Smooth muscle cell (in vitro differentiated cells): ENCODE measurements around the gene IFNAR1. TPM values are rescaled to one million over a fixed set of nuclear protein-coding genes. Genes with fewer than 3 reads are reported as not detected.

ENCODE experiments used
- DNase-seq: peaks from one replicate; lab custom pipeline; 2025; ENCODE audit not compliant: unreplicated experiment; lab: John Stamatoyannopoulos, UW
- H2AFZ ChIP-seq: fragments of 200-600 bp; sonication (generic); 2 replicates; pipeline ENCODE4 v1.6.0; 2016; ENCODE audit warnings: antibody characterized with exemption, low read depth, mild to moderate bottlenecking
- H3F3A ChIP-seq: fragments of 200-600 bp; sonication (generic); 2 replicates; pipeline ENCODE4 v1.6.0; 2017; ENCODE audit warnings: antibody characterized with exemption, low read depth
- H3K27ac ChIP-seq: fragments of 200-600 bp; sonication (generic); 2 replicates; pipeline ENCODE4 v1.5.1; 2016; ENCODE audit warnings: low read depth, mild to moderate bottlenecking
- H3K27me3 ChIP-seq: fragments of 200-600 bp; sonication (generic); 2 replicates; pipeline ENCODE4 v1.6.1; 2016; ENCODE audit warnings: low read depth, mild to moderate bottlenecking
- H3K36me3 ChIP-seq: fragments of 200-600 bp; sonication (generic); 2 replicates; pipeline ENCODE4 v1.5.1; 2016; ENCODE audit warnings: low read depth
- H3K4me1 ChIP-seq: fragments of 200-600 bp; sonication (generic); 2 replicates; pipeline ENCODE4 v1.5.1; 2016; ENCODE audit warnings: low read depth
- H3K4me2 ChIP-seq: fragments of 200-600 bp; sonication (generic); 2 replicates; pipeline ENCODE4 v1.6.0; 2016; ENCODE audit warnings: mild to moderate bottlenecking
- H3K4me3 ChIP-seq: fragments of 200-600 bp; sonication (generic); 2 replicates; pipeline ENCODE4 v1.5.1; 2016; ENCODE audit warnings: mild to moderate bottlenecking
- H3K79me2 ChIP-seq: fragments of 200-600 bp; sonication (generic); 2 replicates; pipeline ENCODE4 v1.6.0; 2016; ENCODE audit warnings: low read depth, mild to moderate bottlenecking
- H3K9ac ChIP-seq: fragments of 200-600 bp; sonication (generic); 2 replicates; pipeline ENCODE4 v1.6.0; 2016; ENCODE audit warnings: low read depth
- H3K9me3 ChIP-seq: fragments of 200-600 bp; sonication (generic); replicated peaks from 2 replicates; pipeline ENCODE4 v1.5.1; 2016; ENCODE audit warnings: low read depth
- H4K20me1 ChIP-seq: fragments of 200-600 bp; sonication (generic); 2 replicates; pipeline ENCODE4 v1.6.0; 2016; ENCODE audit warnings: low read depth
- CTCF ChIP-seq: fragments of 200-600 bp; sonication (generic); IDR thresholded peaks from 2 replicates; pipeline ENCODE4 v1.5.1; 2017; ENCODE audit warnings: borderline replicate concordance, mild to moderate bottlenecking, antibody characterized with exemption; ENCODE audit not compliant: insufficient read depth, poor library complexity, severe bottlenecking
- WGBS: methylation state at CpG from one replicate; pipeline ENCODE4 v1.1.7; 2016; ENCODE audit warnings: low lambda C conversion rate; 5-methylcytosine and 5-hydroxymethylcytosine counted together
- polyA plus RNA-seq: library from polyadenylated mRNA; unstranded; fragments of >200 nt; fragmentation: Nextera tagmentation; extraction: Ambion mirVana; gene quantifications from 2 replicates; pipeline ENCODE4 v1.2.1, GENCODE V29; 2016
- total RNA-seq: library from RNA; depleted of rRNA; stranded (reverse); fragments of >200 nt; gene quantifications from 2 replicates; pipeline ENCODE4 v1.2.3, GENCODE V29; 2014

The IFNAR1 gene
- total and polyA plus RNA-seq, 2 experiments from 2014 or later: 37.1 to 93.0 TPM

GRCh38 chr21:33312121-33312520 is 12.6 kb upstream of the IFNAR1 start:
- H3F3A ChIP-seq: no peaks in the 10 kb centered on the region
- WGBS: 95% methylated on average over 3 of the region's 3 CpGs
- no peak overlapping the region for H2AFZ ChIP-seq
- no peaks in the 10 kb centered on the region for H3K27me3 ChIP-seq
- H3K4me1 ChIP-seq: peaks cover 10% of the 10 kb centered on the region
- no peaks in the 10 kb centered on the region for H4K20me1 ChIP-seq
- no peak overlapping the region for H3K4me2 ChIP-seq
- H3K36me3 ChIP-seq: no peaks in the 10 kb centered on the region
- H3K27ac ChIP-seq: no peak overlapping the region
- no peak overlapping the region for H3K4me3 ChIP-seq
- TF ChIP-seq CTCF: no peak
- no peaks in the 10 kb centered on the region for H3K9me3 ChIP-seq
- no peak overlapping the region for H3K9ac ChIP-seq
- H3K79me2 ChIP-seq: no peaks in the 10 kb centered on the region
- no peak for DNase-seq

GRCh38 chr21:33313183-33313582 is 11.6 kb upstream of the IFNAR1 start:
- no peak for TF ChIP-seq CTCF
- H3K79me2 ChIP-seq: no peaks in the 10 kb centered on the region

GRCh38 chr21:33313611-33314010 is 11.2 kb upstream of the IFNAR1 start:
- Histone ChIP-seq H3K4me3 (no peak overlapping the region), H3K27ac (peak overlapping the region; percentile 20), H3K4me2 (peak overlapping the region; percentile 31), H3F3A (no peaks in the 10 kb centered on the region), H4K20me1 (no peaks in the 10 kb centered on the region), H3K4me1 (peaks cover 10% of the 10 kb centered on the region), H3K79me2 (no peaks in the 10 kb centered on the region), H3K9ac (no peak overlapping the region), H3K27me3 (no peaks in the 10 kb centered on the region), H3K36me3 (no peaks in the 10 kb centered on the region), H3K9me3 (no peaks in the 10 kb centered on the region), H2AFZ (no peak overlapping the region)
- TF ChIP-seq CTCF: no peak
- WGBS: 86% methylated on average over 4 of the region's 4 CpGs
- no peak for DNase-seq

More at GRCh38 chr21:33313183-33313582, 11.6 kb upstream of the IFNAR1 start:
- 100% methylated on average over 1 of the region's 1 CpG for WGBS
- Histone ChIP-seq H3K4me1 (peaks cover 10% of the 10 kb centered on the region), H3F3A (no peaks in the 10 kb centered on the region), H3K27ac (no peak overlapping the region), H3K27me3 (no peaks in the 10 kb centered on the region), H3K9me3 (no peaks in the 10 kb centered on the region), H3K4me2 (no peak overlapping the region), H4K20me1 (no peaks in the 10 kb centered on the region), H3K36me3 (no peaks in the 10 kb centered on the region), H2AFZ (no peak overlapping the region), H3K9ac (no peak overlapping the region), H3K4me3 (no peak overlapping the region)
- DNase-seq: no peak

- 31% methylated on average over 4 of the region's 4 CpGs for WGBS
- DNase-seq: no peak
Observed at GRCh38 chr21:33314111-33314510, 10.7 kb upstream of the IFNAR1 start.

More at GRCh38 chr21:33314111-33314510, 10.7 kb upstream of the IFNAR1 start:
- Histone ChIP-seq H3K4me1 (peaks cover 10% of the 10 kb centered on the region), H3F3A (no peaks in the 10 kb centered on the region), H3K79me2 (no peaks in the 10 kb centered on the region), H3K27me3 (no peaks in the 10 kb centered on the region), H4K20me1 (no peaks in the 10 kb centered on the region), H3K9ac (no peak overlapping the region), H3K4me2 (peak overlapping the region; percentile 31), H2AFZ (no peak overlapping the region), H3K36me3 (no peaks in the 10 kb centered on the region), H3K9me3 (no peaks in the 10 kb centered on the region), H3K27ac (peak overlapping the region; percentile 20), H3K4me3 (no peak overlapping the region)
- no peak for TF ChIP-seq CTCF
